Measurements from ENCODE around the gene EXT2. TPM values are rescaled to one million over a fixed set of nuclear protein-coding genes. Genes with fewer than 3 reads are reported as not detected.

Gene EXT2
- total and polyA plus RNA-seq, 2 experiments from 2014 or later: 15.9 to 48.6 TPM

GRCh38 chr11:44247508-44247907 lies 152.0 kb downstream of the EXT2 start:
- peaks cover 9% of the 10 kb centered on the region; the same call in 1 of the 2 replicates for H3K36me3 ChIP-seq (ENCODE audit: insufficient read depth)
- no peaks in the 10 kb centered on the region for H3K27me3 ChIP-seq (ENCODE audit: insufficient read depth)
- DNase-seq (ENCODE audit: low spot score) (no peak), ATAC-seq (no peak)
- H3K9me3 Mint-ChIP-seq: peaks cover 8% of the 10 kb centered on the region
- TF ChIP-seq EZH2phosphoT487 (IDR thresholded peaks at IDR 0.05; ENCODE audit: unreplicated experiment) (no peak), STAT1 (IDR thresholded peaks at IDR 0.05; ENCODE audit: unreplicated experiment) (no peak), ZNF331 (CRISPR knock-in tag; IDR thresholded peaks at IDR 0.05; ENCODE audit: low read depth) (no peak), NANOG (IDR thresholded peaks at IDR 0.05; ENCODE audit: borderline replicate concordance) (no peak), CTCF (conservative IDR thresholded peaks at IDR 0.05; ENCODE audit: low read depth in 2 of 2) (no peak)
- no peak overlapping the region for H3K4me3 Mint-ChIP-seq
- H3K4me1 Mint-ChIP-seq: peaks cover 31% of the 10 kb centered on the region
- no peaks in the 10 kb centered on the region for H4K20me1 ChIP-seq (replicated peaks; ENCODE audit: insufficient read depth)
- H3K4me3 ChIP-seq: no peak overlapping the region
- H2AFZ ChIP-seq: no peak overlapping the region
- peaks cover 22% of the 10 kb centered on the region for H3K9me2 ChIP-seq (ENCODE audit: insufficient read depth)
- no peaks in the 10 kb centered on the region for H3F3A ChIP-seq (replicated peaks; ENCODE audit: low read depth)
- H3K27ac ChIP-seq (ENCODE audit: low read depth): no peak overlapping the region
- H3K27me3 Mint-ChIP-seq (ENCODE audit: insufficient read depth, low read depth, poor library complexity): peaks cover 10% of the 10 kb centered on the region
- H3K36me3 Mint-ChIP-seq (ENCODE audit: low read depth): peaks cover 23% of the 10 kb centered on the region
- no peak overlapping the region for H3K4me2 ChIP-seq
- peaks cover 24% of the 10 kb centered on the region for H3K4me1 ChIP-seq (ENCODE audit: insufficient read depth)
- 0 out of 2 replicates have a peak, but pooled peaks cover 4% of the 10 kb centered on the region for H3K79me2 ChIP-seq (replicated peaks; ENCODE audit: insufficient read depth)
- no peak overlapping the region for H3K27ac Mint-ChIP-seq

DNA sequence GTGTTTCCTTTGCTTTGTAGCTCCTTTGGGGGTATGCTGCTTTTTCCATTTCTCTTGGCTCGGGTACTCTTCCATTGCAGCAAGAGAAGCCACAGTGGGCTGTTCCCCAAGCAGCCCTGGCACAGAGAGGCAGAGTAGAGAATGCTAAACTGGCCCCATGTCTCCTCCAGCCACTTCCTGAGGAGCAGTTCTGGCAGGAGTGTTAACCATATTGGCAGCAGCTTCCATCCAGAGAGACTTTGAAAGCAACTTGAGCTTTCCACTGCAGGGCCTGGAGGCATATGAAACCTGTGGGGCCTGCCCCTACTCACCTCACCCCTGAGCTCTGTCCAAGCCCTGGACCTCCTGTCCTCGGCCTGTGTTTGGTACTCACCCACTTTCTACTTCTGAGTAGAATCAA lies 152.6 kb downstream of the EXT2 start:
- Histone ChIP-seq H4K20me1 (replicated peaks; ENCODE audit: insufficient read depth) (no peaks in the 10 kb centered on the region), H3K4me3 (no peak overlapping the region), H3K79me2 (replicated peaks; ENCODE audit: insufficient read depth) (0 out of 2 replicates have a peak, but pooled peaks cover 4% of the 10 kb centered on the region), H3F3A (replicated peaks; ENCODE audit: low read depth) (no peaks in the 10 kb centered on the region), H3K36me3 (ENCODE audit: insufficient read depth) (peaks cover 15% of the 10 kb centered on the region; the same call in 1 of the 2 replicates), H3K27me3 (ENCODE audit: insufficient read depth) (no peaks in the 10 kb centered on the region), H2AFZ (no peak overlapping the region), H3K4me1 (ENCODE audit: insufficient read depth) (peaks cover 18% of the 10 kb centered on the region), H3K27ac (ENCODE audit: low read depth) (no peak overlapping the region), H3K9me2 (ENCODE audit: insufficient read depth) (peaks cover 22% of the 10 kb centered on the region), H3K4me2 (no peak overlapping the region)
- peaks cover 25% of the 10 kb centered on the region for H3K4me1 Mint-ChIP-seq
- H3K36me3 Mint-ChIP-seq (ENCODE audit: low read depth): peaks cover 29% of the 10 kb centered on the region
- peaks cover 14% of the 10 kb centered on the region for H3K9me3 Mint-ChIP-seq
- H3K27me3 Mint-ChIP-seq (ENCODE audit: insufficient read depth, low read depth, poor library complexity): peaks cover 10% of the 10 kb centered on the region
- H3K27ac Mint-ChIP-seq: no peak overlapping the region
- H3K4me3 Mint-ChIP-seq: no peak overlapping the region
- ATAC-seq: no peak
- DNase-seq (ENCODE audit: low spot score): no peak
- TF ChIP-seq POLR2AphosphoS5 (IDR thresholded peaks at IDR 0.05; ENCODE audit: low read depth) (no peak), CREB1 (CRISPR knock-in tag; IDR thresholded peaks at IDR 0.05; ENCODE audit: low read depth) (no peak), NANOG (IDR thresholded peaks at IDR 0.05; ENCODE audit: borderline replicate concordance) (no peak), REST (IDR thresholded peaks at IDR 0.05; ENCODE audit: unreplicated experiment) (no peak), ZNF331 (CRISPR knock-in tag; IDR thresholded peaks at IDR 0.05; ENCODE audit: low read depth) (no peak), JUNB (IDR thresholded peaks at IDR 0.05; ENCODE audit: unreplicated experiment) (no peak)
- TF ChIP-seq, protein P1, sequence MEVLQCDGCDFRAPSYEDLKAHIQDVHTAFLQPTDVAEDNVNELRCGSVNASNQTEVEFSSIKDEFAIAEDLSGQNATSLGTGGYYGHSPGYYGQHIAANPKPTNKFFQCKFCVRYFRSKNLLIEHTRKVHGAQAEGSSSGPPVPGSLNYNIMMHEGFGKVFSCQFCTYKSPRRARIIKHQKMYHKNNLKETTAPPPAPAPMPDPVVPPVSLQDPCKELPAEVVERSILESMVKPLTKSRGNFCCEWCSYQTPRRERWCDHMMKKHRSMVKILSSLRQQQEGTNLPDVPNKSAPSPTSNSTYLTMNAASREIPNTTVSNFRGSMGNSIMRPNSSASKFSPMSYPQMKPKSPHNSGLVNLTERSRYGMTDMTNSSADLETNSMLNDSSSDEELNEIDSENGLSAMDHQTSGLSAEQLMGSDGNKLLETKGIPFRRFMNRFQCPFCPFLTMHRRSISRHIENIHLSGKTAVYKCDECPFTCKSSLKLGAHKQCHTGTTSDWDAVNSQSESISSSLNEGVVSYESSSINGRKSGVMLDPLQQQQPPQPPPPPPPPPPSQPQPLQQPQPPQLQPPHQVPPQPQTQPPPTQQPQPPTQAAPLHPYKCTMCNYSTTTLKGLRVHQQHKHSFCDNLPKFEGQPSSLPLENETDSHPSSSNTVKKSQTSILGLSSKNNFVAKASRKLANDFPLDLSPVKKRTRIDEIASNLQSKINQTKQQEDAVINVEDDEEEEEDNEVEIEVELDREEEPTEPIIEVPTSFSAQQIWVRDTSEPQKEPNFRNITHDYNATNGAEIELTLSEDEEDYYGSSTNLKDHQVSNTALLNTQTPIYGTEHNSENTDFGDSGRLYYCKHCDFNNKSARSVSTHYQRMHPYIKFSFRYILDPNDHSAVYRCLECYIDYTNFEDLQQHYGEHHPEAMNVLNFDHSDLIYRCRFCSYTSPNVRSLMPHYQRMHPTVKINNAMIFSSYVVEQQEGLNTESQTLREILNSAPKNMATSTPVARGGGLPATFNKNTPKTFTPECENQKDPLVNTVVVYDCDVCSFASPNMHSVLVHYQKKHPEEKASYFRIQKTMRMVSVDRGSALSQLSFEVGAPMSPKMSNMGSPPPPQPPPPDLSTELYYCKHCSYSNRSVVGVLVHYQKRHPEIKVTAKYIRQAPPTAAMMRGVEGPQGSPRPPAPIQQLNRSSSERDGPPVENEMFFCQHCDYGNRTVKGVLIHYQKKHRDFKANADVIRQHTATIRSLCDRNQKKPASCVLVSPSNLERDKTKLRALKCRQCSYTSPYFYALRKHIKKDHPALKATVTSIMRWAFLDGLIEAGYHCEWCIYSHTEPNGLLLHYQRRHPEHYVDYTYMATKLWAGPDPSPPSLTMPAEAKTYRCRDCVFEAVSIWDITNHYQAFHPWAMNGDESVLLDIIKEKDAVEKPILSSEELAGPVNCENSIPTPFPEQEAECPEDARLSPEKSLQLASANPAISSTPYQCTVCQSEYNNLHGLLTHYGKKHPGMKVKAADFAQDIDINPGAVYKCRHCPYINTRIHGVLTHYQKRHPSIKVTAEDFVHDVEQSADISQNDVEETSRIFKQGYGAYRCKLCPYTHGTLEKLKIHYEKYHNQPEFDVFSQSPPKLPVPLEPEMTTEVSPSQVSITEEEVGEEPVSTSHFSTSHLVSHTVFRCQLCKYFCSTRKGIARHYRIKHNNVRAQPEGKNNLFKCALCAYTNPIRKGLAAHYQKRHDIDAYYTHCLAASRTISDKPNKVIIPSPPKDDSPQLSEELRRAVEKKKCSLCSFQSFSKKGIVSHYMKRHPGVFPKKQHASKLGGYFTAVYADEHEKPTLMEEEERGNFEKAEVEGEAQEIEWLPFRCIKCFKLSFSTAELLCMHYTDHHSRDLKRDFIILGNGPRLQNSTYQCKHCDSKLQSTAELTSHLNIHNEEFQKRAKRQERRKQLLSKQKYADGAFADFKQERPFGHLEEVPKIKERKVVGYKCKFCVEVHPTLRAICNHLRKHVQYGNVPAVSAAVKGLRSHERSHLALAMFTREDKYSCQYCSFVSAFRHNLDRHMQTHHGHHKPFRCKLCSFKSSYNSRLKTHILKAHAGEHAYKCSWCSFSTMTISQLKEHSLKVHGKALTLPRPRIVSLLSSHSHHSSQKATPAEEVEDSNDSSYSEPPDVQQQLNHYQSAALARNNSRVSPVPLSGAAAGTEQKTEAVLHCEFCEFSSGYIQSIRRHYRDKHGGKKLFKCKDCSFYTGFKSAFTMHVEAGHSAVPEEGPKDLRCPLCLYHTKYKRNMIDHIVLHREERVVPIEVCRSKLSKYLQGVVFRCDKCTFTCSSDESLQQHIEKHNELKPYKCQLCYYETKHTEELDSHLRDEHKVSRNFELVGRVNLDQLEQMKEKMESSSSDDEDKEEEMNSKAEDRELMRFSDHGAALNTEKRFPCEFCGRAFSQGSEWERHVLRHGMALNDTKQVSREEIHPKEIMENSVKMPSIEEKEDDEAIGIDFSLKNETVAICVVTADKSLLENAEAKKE (CRISPR knock-in tag; IDR thresholded peaks at IDR 0.05): no peak
